ENCODE data around the gene COQ10B. TPM values are rescaled to one million over a fixed set of nuclear protein-coding genes. Genes with fewer than 3 reads are reported as not detected.
"Not testable (repeated sequence)": the region's sequence is repeated elsewhere in the genome, so short reads cannot be mapped to it uniquely, and the experiment has no call there.

The COQ10B gene
- total RNA-seq, 3 donors from 2014 or later: 30.7 to 34.4 (median 32.8) TPM

DNA sequence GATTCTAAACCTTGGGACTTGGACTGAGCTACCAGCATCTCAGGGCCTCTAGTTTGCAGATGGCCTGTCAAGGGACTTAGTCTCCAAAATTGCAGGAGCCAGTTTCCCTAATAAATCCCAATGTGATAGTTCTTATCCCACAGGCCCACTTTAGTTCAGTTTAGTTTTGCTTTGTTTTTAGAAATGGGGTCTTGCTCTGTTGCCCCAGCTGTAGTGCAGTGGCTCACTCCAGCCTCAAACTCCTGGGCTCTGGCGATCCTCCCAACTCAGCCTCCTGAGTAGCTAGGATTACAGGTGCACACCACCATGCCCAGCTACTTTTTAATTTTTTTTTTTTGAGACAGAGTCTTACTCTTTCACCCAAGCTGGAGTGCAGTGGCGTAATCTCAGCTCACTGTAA, 16.0 kb upstream of the COQ10B start:
- Histone ChIP-seq H3K9me3 (no peaks in the 10 kb centered on the region), H3K4me1 (peaks cover 0 to 6% of the 10 kb centered on the region in 2 donors), H3K27me3 (no peaks in the 10 kb centered on the region), H3K4me3 (no peak overlapping the region), H3K27ac (no peak overlapping the region), H3K36me3 (no peaks in the 10 kb centered on the region)
- TF ChIP-seq, protein P1, sequence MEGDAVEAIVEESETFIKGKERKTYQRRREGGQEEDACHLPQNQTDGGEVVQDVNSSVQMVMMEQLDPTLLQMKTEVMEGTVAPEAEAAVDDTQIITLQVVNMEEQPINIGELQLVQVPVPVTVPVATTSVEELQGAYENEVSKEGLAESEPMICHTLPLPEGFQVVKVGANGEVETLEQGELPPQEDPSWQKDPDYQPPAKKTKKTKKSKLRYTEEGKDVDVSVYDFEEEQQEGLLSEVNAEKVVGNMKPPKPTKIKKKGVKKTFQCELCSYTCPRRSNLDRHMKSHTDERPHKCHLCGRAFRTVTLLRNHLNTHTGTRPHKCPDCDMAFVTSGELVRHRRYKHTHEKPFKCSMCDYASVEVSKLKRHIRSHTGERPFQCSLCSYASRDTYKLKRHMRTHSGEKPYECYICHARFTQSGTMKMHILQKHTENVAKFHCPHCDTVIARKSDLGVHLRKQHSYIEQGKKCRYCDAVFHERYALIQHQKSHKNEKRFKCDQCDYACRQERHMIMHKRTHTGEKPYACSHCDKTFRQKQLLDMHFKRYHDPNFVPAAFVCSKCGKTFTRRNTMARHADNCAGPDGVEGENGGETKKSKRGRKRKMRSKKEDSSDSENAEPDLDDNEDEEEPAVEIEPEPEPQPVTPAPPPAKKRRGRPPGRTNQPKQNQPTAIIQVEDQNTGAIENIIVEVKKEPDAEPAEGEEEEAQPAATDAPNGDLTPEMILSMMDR (IDR thresholded peaks at IDR 0.05): no peak
- no peak for TF ChIP-seq POLR2A (IDR thresholded peaks at IDR 0.05)
- no peak for TF ChIP-seq POLR2AphosphoS5 (IDR thresholded peaks at IDR 0.05)
- DNase-seq (ENCODE audit: low spot score in 2 of 2): no peak
- intact Hi-C loops (cut with DNase I; ENCODE audit: low total_unique reads): no loop called here

DNA sequence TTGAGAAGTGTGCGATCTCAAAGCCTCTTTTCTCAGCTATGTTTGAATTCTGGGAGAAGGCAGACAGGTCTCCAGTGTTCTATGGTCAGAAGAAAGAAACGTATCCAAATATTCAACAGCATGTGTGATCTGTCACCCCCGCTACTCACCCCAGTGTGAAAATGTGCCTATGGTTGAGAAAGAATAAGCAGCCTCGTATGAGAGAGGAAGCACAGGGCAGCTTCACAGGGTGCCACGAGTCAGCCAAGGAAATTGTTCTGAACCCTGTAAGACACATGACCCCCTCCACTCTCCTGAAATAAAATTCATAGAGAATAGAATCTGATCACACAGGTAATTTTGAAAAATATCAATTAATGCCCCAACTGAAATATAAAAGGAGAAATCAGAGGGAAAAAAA, 10.5 kb upstream of the COQ10B start:
- no peak overlapping the region for H3K27ac ChIP-seq
- no peaks in the 10 kb centered on the region for H3K27me3 ChIP-seq
- no peak for DNase-seq (ENCODE audit: low spot score in 2 of 2)
- H3K9me3 ChIP-seq: no peaks in the 10 kb centered on the region
- no peaks in the 10 kb centered on the region for H3K36me3 ChIP-seq
- no peak overlapping the region for H3K4me3 ChIP-seq
- H3K4me1 ChIP-seq: no peaks in the 10 kb centered on the region
- TF ChIP-seq POLR2AphosphoS5 (IDR thresholded peaks at IDR 0.05) (no peak), POLR2A (IDR thresholded peaks at IDR 0.05) (no peak)
- TF ChIP-seq, protein P1 (IDR thresholded peaks at IDR 0.05): no peak
- intact Hi-C loops (cut with DNase I; ENCODE audit: low total_unique reads): no loop called here

DNA sequence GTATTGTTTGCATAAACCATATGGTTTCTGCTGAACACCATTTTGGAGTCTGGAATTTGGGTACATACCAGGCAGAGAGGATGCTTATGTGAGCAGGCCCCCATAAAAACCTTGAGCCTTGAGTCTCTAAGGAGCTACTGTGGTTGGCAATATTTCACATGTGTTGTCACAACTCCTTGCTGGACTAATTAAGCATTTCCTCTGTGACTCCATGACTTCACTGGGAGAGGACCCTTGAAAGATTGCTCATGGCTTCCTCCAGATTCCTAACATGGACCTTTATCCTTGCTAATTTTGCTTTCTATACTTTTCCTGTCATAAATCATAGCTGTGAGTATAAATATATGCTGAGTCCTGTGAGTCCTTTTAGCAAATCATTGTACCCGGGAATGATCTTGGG, 7.6 kb upstream of the COQ10B start:
- no peak overlapping the region for H3K27ac ChIP-seq
- no peaks in the 10 kb centered on the region for H3K4me1 ChIP-seq
- intact Hi-C loops (cut with DNase I; ENCODE audit: low total_unique reads): no loop called here
- no peak overlapping the region for H3K4me3 ChIP-seq
- no peak for DNase-seq (ENCODE audit: low spot score in 2 of 2)
- TF ChIP-seq, protein P1 (IDR thresholded peaks at IDR 0.05): no peak
- TF ChIP-seq POLR2A (IDR thresholded peaks at IDR 0.05): no peak
- no peak for TF ChIP-seq POLR2AphosphoS5 (IDR thresholded peaks at IDR 0.05)
- H3K9me3 ChIP-seq: no peaks in the 10 kb centered on the region
- H3K36me3 ChIP-seq: no peaks in the 10 kb centered on the region
- H3K27me3 ChIP-seq: no peaks in the 10 kb centered on the region

DNA sequence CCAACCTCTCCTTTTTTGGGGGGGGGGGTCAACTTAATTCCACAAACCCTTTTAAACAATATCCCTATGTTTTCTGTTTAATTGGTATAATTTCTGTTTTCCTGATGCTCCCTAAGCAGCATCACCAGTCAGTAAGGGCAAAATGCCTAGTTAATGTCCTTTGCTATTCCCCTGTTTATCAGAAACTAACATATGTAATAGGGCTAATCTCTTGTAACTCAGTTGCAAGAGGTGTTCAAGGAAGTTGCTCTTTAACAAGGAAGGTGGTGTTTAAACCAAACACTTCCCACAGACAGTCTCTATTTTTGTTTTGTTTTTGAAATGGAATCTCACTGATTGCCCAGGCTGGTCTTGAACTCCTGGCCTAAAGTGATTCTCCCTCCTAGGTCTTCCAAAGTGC, 6.5 kb upstream of the COQ10B start:
- Histone ChIP-seq H3K27ac (no peak overlapping the region), H3K27me3 (no peaks in the 10 kb centered on the region), H3K36me3 (no peaks in the 10 kb centered on the region), H3K4me3 (no peak overlapping the region), H3K9me3 (no peaks in the 10 kb centered on the region), H3K4me1 (no peaks in the 10 kb centered on the region)
- TF ChIP-seq, protein P1 (IDR thresholded peaks at IDR 0.05): no peak
- TF ChIP-seq POLR2A (IDR thresholded peaks at IDR 0.05): no peak
- TF ChIP-seq POLR2AphosphoS5 (IDR thresholded peaks at IDR 0.05): no peak
- DNase-seq (ENCODE audit: low spot score in 2 of 2): no peak
- intact Hi-C loops (cut with DNase I; ENCODE audit: low total_unique reads): no loop called here

GRCh38 chr2:197450465-197450864, 2.9 kb upstream of the COQ10B start:
- no peak for DNase-seq (ENCODE audit: low spot score in 2 of 2)
- Histone ChIP-seq H3K27ac (no peak overlapping the region), H3K36me3 (no peaks in the 10 kb centered on the region), H3K4me1 (peaks cover 0 to 7% of the 10 kb centered on the region in 2 donors), H3K27me3 (no peaks in the 10 kb centered on the region), H3K9me3 (no peaks in the 10 kb centered on the region), H3K4me3 (peak overlapping the region in 1 of 3 donors; percentile 9)
- TF ChIP-seq POLR2AphosphoS5 (IDR thresholded peaks at IDR 0.05) (no peak), POLR2A (IDR thresholded peaks at IDR 0.05) (no peak)
- TF ChIP-seq, protein P1 (IDR thresholded peaks at IDR 0.05): no peak
- intact Hi-C loops (cut with DNase I; ENCODE audit: low total_unique reads): no loop called here

DNA sequence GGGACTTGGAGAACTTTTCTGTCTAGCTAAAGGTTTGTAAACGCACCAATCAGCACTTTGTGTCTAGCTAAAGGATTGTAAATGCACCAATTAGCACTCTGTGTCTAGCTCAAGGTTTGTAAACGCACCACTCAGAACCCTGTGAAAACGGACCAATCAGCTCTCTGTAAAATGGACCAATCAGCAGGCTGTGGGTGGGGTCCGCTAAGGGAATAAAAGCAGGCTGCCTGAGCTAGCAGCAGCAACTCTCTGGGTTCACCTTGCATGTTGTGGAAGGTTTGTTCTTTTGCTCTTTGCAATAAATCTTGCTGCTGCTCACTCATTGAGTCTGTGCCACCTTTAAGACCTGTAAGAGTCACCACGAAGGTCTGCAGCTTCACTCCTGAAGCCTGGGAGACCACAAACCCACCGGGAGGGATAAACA, 2.4 kb upstream of the COQ10B start:
- DNase-seq (ENCODE audit: low spot score in 2 of 2); H3K4me1 ChIP-seq; intact Hi-C loops (cut with DNase I; ENCODE audit: low total_unique reads); H3K36me3 ChIP-seq; H3K27me3 ChIP-seq; H3K4me3 ChIP-seq; H3K9me3 ChIP-seq; H3K27ac ChIP-seq: not testable (repeated sequence)
